ENCODE measurements around the gene ANKHD1. TPM values are rescaled to one million over a fixed set of nuclear protein-coding genes. Genes with fewer than 3 reads are reported as not detected.

ANKHD1 gene
- total RNA-seq, 6 experiments from 2014 or later = 45.5 to 73.2 (median 62.6) TPM

GRCh38 chr5:140557965-140558364 is 156.3 kb downstream of the ANKHD1 start:
- no peaks in the 10 kb centered on the region for H3K36me3 ChIP-seq
- intact Hi-C loops (cut with DNase I) = no loop called here
- DNase-seq (no peak), ATAC-seq (no peak)
- no peak overlapping the region for H3K4me3 ChIP-seq
- no peaks in the 10 kb centered on the region for H3K27me3 ChIP-seq
- H3K27ac ChIP-seq = peak overlapping the region; percentile 81 to 92 (median 84)
- 47% methylated on average over 3 of the region's 3 CpGs for WGBS (ENCODE audit: insufficient coverage, low coverage, low lambda C conversion rate, missing lambda C conversion rate)
- no peak for TF ChIP-seq POLR2A (IDR thresholded peaks at IDR 0.05)
- TF ChIP-seq CTCF (IDR thresholded peaks at IDR 0.05) = no peak
- H3K4me1 ChIP-seq = peaks cover 0 to 65% (median 30%) of the 10 kb centered on the region in 4 donors
- H3K9me3 ChIP-seq = no peaks in the 10 kb centered on the region

- TF ChIP-seq POLR2A (IDR thresholded peaks at IDR 0.05) (no peak), CTCF (IDR thresholded peaks at IDR 0.05) (no peak)
- Histone ChIP-seq H3K4me1 (peaks cover 0 to 71% (median 32%) of the 10 kb centered on the region in 4 donors), H3K27me3 (no peaks in the 10 kb centered on the region), H3K4me3 (no peak overlapping the region), H3K27ac (peak overlapping the region; percentile 81 to 92 (median 84)), H3K36me3 (no peaks in the 10 kb centered on the region), H3K9me3 (no peaks in the 10 kb centered on the region)
- DNase-seq (no peak), ATAC-seq (no peak)
- WGBS (ENCODE audit: insufficient coverage, low coverage, low lambda C conversion rate, missing lambda C conversion rate) = 93% methylated on average over 2 of the region's 9 CpGs
- intact Hi-C loops (cut with DNase I) = no loop called here
Observed at GRCh38 chr5:140558542-140558941, 156.9 kb downstream of the ANKHD1 start.

GRCh38 chr5:140560227-140560626 is 158.6 kb downstream of the ANKHD1 start:
- Histone ChIP-seq H3K36me3 (no peaks in the 10 kb centered on the region), H3K4me1 (peaks cover 0 to 75% (median 29%) of the 10 kb centered on the region in 4 donors), H3K27me3 (no peaks in the 10 kb centered on the region), H3K4me3 (peak overlapping the region; percentile 24 to 46 (median 40)), H3K9me3 (no peaks in the 10 kb centered on the region), H3K27ac (peak overlapping the region; percentile 36 to 84 (median 58))
- peak; percentile 44 to 66 (median 55) for ATAC-seq
- peak; percentile 87 to 94 (median 91) for DNase-seq
- TF ChIP-seq POLR2A (IDR thresholded peaks at IDR 0.05) = peak; percentile 72
- peak; percentile 35 to 56 (median 50) for TF ChIP-seq CTCF (IDR thresholded peaks at IDR 0.05)
- intact Hi-C loops (cut with DNase I) = loop anchor here (10.0 kb wide), 1 partner anchor 75 kb away; the partner anchor contains the start of genes CD14 (in 2 of the 2) and TMCO6 (in 2 of the 2)
- WGBS (ENCODE audit: insufficient coverage, low coverage, low lambda C conversion rate, missing lambda C conversion rate) = 33% methylated on average over 2 of the region's 10 CpGs

- intact Hi-C loops (cut with DNase I) = loop anchor here (10.0 kb wide), 1 partner anchor 73 kb away; the partner anchor contains the start of genes CD14 (in 2 of the 2) and TMCO6 (in 2 of the 2)
- Histone ChIP-seq H3K4me3 (no peak overlapping the region), H3K36me3 (peaks cover 0 to 4% (median 0%) of the 10 kb centered on the region in 4 donors), H3K27ac (peak overlapping the region in 2 of 3 donors; percentile 18 to 84), H3K9me3 (no peaks in the 10 kb centered on the region), H3K27me3 (no peaks in the 10 kb centered on the region), H3K4me1 (peaks cover 0 to 74% (median 30%) of the 10 kb centered on the region in 4 donors)
- peak; percentile 36 to 52 (median 46) for ATAC-seq
- 33% methylated on average over 3 of the region's 10 CpGs for WGBS (ENCODE audit: insufficient coverage, low coverage, low lambda C conversion rate, missing lambda C conversion rate)
- peak; percentile 71 to 90 (median 89) for DNase-seq
- TF ChIP-seq CTCF (IDR thresholded peaks at IDR 0.05) (no peak), POLR2A (IDR thresholded peaks at IDR 0.05) (no peak)
Observed at GRCh38 chr5:140561753-140562523, 160.3 kb downstream of the ANKHD1 start.
